Neuronal stem cell (in vitro differentiated cells): ENCODE measurements around the gene VILL.
A peak's percentile ranks its signal among the peaks of the same experiment; 100 is the strongest.

Source experiments
- DNase-seq: peaks from one replicate; pipeline ENCODE4 v3.0.0-alpha.2; 2013; ENCODE audit warnings: low spot score
- H2AFZ ChIP-seq: one replicate; pipeline ENCODE4 v1.6.1; 2013; ENCODE audit warnings: mild to moderate bottlenecking, low read length, inconsistent platforms
- H2AK5ac ChIP-seq: 2 replicates; pipeline ENCODE4 v1.6.1; 2013; ENCODE audit warnings: low read depth, mild to moderate bottlenecking, inconsistent platforms, low read length, moderate library complexity, mixed read lengths
- H2BK120ac ChIP-seq: 2 replicates; pipeline ENCODE4 v1.6.1; 2013; ENCODE audit warnings: low read depth, mild to moderate bottlenecking, inconsistent platforms, low read length, moderate library complexity, mixed read lengths
- H2BK12ac ChIP-seq: one replicate; pipeline ENCODE4 v1.6.1; 2013; ENCODE audit warnings: low read length, inconsistent platforms
- H2BK15ac ChIP-seq: 2 replicates; pipeline ENCODE4 v1.6.1; 2013; ENCODE audit warnings: mild to moderate bottlenecking, low read length, inconsistent platforms, mixed read lengths
- H2BK5ac ChIP-seq: one replicate; pipeline ENCODE4 v1.6.1; 2013; ENCODE audit warnings: inconsistent platforms, mild to moderate bottlenecking, low read length, moderate library complexity
- H3K14ac ChIP-seq: one replicate; pipeline ENCODE4 v1.6.1; 2013; ENCODE audit warnings: low read length, inconsistent platforms
- H3K18ac ChIP-seq: 2 replicates; pipeline ENCODE4 v1.6.1; 2013; ENCODE audit warnings: low read length, inconsistent platforms
- H3K23ac ChIP-seq: 2 replicates; pipeline ENCODE4 v1.6.1; 2013; ENCODE audit warnings: low read depth, mild to moderate bottlenecking, mixed read lengths, low read length, inconsistent platforms; ENCODE audit not compliant: poor library complexity
- H3K27ac ChIP-seq: replicated peaks from 3 replicates; pipeline ENCODE4 v1.5.1; 2013; ENCODE audit warnings: low read length, inconsistent platforms
- H3K27me3 ChIP-seq, 3 experiments: 2 replicates each; pipeline ENCODE4 v1.6.1; 2013; ENCODE audit warnings: low read length in 3 of 3, mild to moderate bottlenecking in 2 of 3, inconsistent platforms in 1 of 3, low read depth in 1 of 3, mixed read lengths in 1 of 3, moderate library complexity in 1 of 3; ENCODE audit not compliant: control insufficient read depth in 3 of 3, insufficient read depth in 3 of 3
- H3K36me3 ChIP-seq, 2 donors: replicated peaks in 1 of 2; 2 replicates each; pipeline ENCODE4 v1.6.1; 2013; ENCODE audit warnings: low read length in 2 of 2; ENCODE audit not compliant: control insufficient read depth in 2 of 2, insufficient read depth in 2 of 2
- H3K4ac ChIP-seq: 2 replicates; pipeline ENCODE4 v1.6.1; 2013; ENCODE audit warnings: inconsistent platforms, mild to moderate bottlenecking, low read length, moderate library complexity
- H3K4me1 ChIP-seq, 2 donors: 1 replicate in 1 of 2; 2 replicates in 1 of 2; pipeline ENCODE4 v1.6.1; 2013; ENCODE audit warnings: low read length in 2 of 2, low read depth in 1 of 2; ENCODE audit not compliant: control insufficient read depth in 2 of 2, insufficient read depth in 1 of 2
- H3K4me2 ChIP-seq: one replicate; pipeline ENCODE4 v1.6.1; 2013; ENCODE audit warnings: mild to moderate bottlenecking, low read length, inconsistent platforms; ENCODE audit not compliant: insufficient read depth, poor library complexity, severe bottlenecking
- H3K4me3 ChIP-seq, 2 donors: 2 replicates each; pipeline ENCODE4 v1.5.1; 2013; ENCODE audit warnings: low read length in 2 of 2, mild to moderate bottlenecking in 2 of 2, inconsistent platforms in 1 of 2, moderate library complexity in 1 of 2
- H3K79me1 ChIP-seq: one replicate; pipeline ENCODE4 v1.6.1; 2013; ENCODE audit warnings: low read depth, mild to moderate bottlenecking, inconsistent platforms, low read length, moderate library complexity
- H3K9ac ChIP-seq: one replicate; pipeline ENCODE4 v1.6.1; 2013; ENCODE audit warnings: mild to moderate bottlenecking, low read depth, low read length, inconsistent platforms; ENCODE audit not compliant: poor library complexity
- H3K9me3 ChIP-seq, 2 donors: replicated peaks in 1 of 2; 2 replicates each; pipeline versions ENCODE3 to v1.6.1; 2013; ENCODE audit warnings: low read length in 2 of 2, mild to moderate bottlenecking in 2 of 2, inconsistent platforms in 1 of 2, low read depth in 1 of 2, mixed read lengths in 1 of 2, moderate library complexity in 1 of 2; ENCODE audit not compliant: control insufficient read depth in 2 of 2, insufficient read depth in 1 of 2
- H4K8ac ChIP-seq: one replicate; pipeline ENCODE4 v1.6.1; 2013; ENCODE audit warnings: low read depth, mild to moderate bottlenecking, inconsistent platforms, low read length, moderate library complexity
- H4K91ac ChIP-seq: one replicate; pipeline ENCODE4 v1.6.1; 2013; ENCODE audit warnings: low read length, low read depth, mild to moderate bottlenecking, inconsistent platforms; ENCODE audit not compliant: poor library complexity
- WGBS, 2 donors: extraction: QIAGEN DNeasy Blood & Tissue Kit; methylation state at CpG; one replicate each; pipeline ENCODE4 v1.1.7; 2013; ENCODE audit warnings: missing lambda C conversion rate in 2 of 2, mixed read lengths in 1 of 2; ENCODE audit not compliant: insufficient read length in 2 of 2, insufficient replicate concordance in 1 of 2; ENCODE audit errors: extremely low coverage in 2 of 2; 5-methylcytosine and 5-hydroxymethylcytosine counted together

Gene VILL

GRCh38 chr3:37993067-37993455 is 2.5 kb downstream of the VILL start:
- Histone ChIP-seq H4K91ac (no peak overlapping the region), H3K9me3 (no peaks in the 10 kb centered on the region), H3K23ac (no peak overlapping the region), H3K9ac (no peak overlapping the region), H2AK5ac (peak overlapping the region; percentile 86), H2BK120ac (no peak overlapping the region), H2BK15ac (no peak overlapping the region), H3K4me1 (peaks cover 0 to 9% of the 10 kb centered on the region in 2 donors), H3K4ac (no peak overlapping the region), H4K8ac (no peak overlapping the region), H3K27me3 (peaks cover 0 to 68% (median 0%) of the 10 kb centered on the region in 3 experiments), H3K36me3 (peaks cover 0 to 2% of the 10 kb centered on the region in 2 donors), H3K27ac (no peak overlapping the region), H2BK5ac (no peak overlapping the region), H2BK12ac (no peak overlapping the region), H3K79me1 (no peaks in the 10 kb centered on the region), H3K4me3 (no peak overlapping the region), H3K4me2 (no peak overlapping the region), H3K18ac (no peak overlapping the region), H3K14ac (no peak overlapping the region), H2AFZ (no peak overlapping the region)
- no peak for DNase-seq
- no CpG with 5 or more reads among the region's 8 CpGs for WGBS, 2 donors

- H4K91ac ChIP-seq, result no peak overlapping the region
- no peak overlapping the region for H3K4me3 ChIP-seq
- H3K4me2 ChIP-seq, result no peak overlapping the region
- no peak overlapping the region for H3K4ac ChIP-seq
- no peak overlapping the region for H2AFZ ChIP-seq
- H2BK15ac ChIP-seq, result no peak overlapping the region
- no peaks in the 10 kb centered on the region for H3K79me1 ChIP-seq
- H3K18ac ChIP-seq, result peak overlapping the region; percentile 98
- no peak overlapping the region for H3K23ac ChIP-seq
- no peaks in the 10 kb centered on the region for H3K9me3 ChIP-seq
- no peak overlapping the region for H2BK5ac ChIP-seq
- DNase-seq, result no peak
- peaks cover 0 to 2% of the 10 kb centered on the region in 2 donors for H3K36me3 ChIP-seq
- H3K27ac ChIP-seq, result no peak overlapping the region
- H3K14ac ChIP-seq, result no peak overlapping the region
- H2BK12ac ChIP-seq, result no peak overlapping the region
- no peak overlapping the region for H2BK120ac ChIP-seq
- H2AK5ac ChIP-seq, result peak overlapping the region; percentile 72
- no peak overlapping the region for H3K9ac ChIP-seq
- no CpG with 5 or more reads among the region's 6 CpGs for WGBS, 2 donors
- H3K27me3 ChIP-seq, result peaks cover 0 to 71% (median 4%) of the 10 kb centered on the region in 3 experiments
- peaks cover 0 to 12% of the 10 kb centered on the region in 2 donors for H3K4me1 ChIP-seq
- no peak overlapping the region for H4K8ac ChIP-seq
These were observed 2.9 kb downstream of the VILL start for GRCh38 chr3:37993460-37993819.

- H4K91ac ChIP-seq, result no peak overlapping the region
- peak overlapping the region; percentile 87 for H2BK15ac ChIP-seq
- H3K4me1 ChIP-seq, result peaks cover 0 to 15% of the 10 kb centered on the region in 2 donors
- H3K9me3 ChIP-seq, result no peaks in the 10 kb centered on the region
- H2BK120ac ChIP-seq, result peak overlapping the region; percentile 63
- WGBS, 2 donors, result no CpG with 5 or more reads among the region's 49 CpGs
- H3K36me3 ChIP-seq, result peaks cover 0 to 2% of the 10 kb centered on the region in 2 donors
- H3K4me3 ChIP-seq, result peak overlapping the region in 1 of 2 donors; percentile 82
- H2AFZ ChIP-seq, result peak overlapping the region; percentile 77
- H2AK5ac ChIP-seq, result peak overlapping the region; percentile 72
- peak; percentile 17 for DNase-seq
- peak overlapping the region; percentile 83 for H4K8ac ChIP-seq
- peak overlapping the region; percentile 95 for H3K14ac ChIP-seq
- peak overlapping the region; percentile 54 for H2BK5ac ChIP-seq
- peak overlapping the region; percentile 95 for H3K23ac ChIP-seq
- H3K9ac ChIP-seq, result peak overlapping the region; percentile 91
- peak overlapping the region; percentile 98 for H3K18ac ChIP-seq
- peak overlapping the region; percentile 75 for H2BK12ac ChIP-seq
- peaks cover 0 to 70% (median 6%) of the 10 kb centered on the region in 3 experiments for H3K27me3 ChIP-seq
- H3K27ac ChIP-seq, result no peak overlapping the region
- no peaks in the 10 kb centered on the region for H3K79me1 ChIP-seq
- peak overlapping the region; percentile 40 for H3K4ac ChIP-seq
- peak overlapping the region; percentile 80 for H3K4me2 ChIP-seq
These were observed 3.4 kb downstream of the VILL start for GRCh38 chr3:37993820-37994638.

GRCh38 chr3:37994639-37994972 is 4.0 kb downstream of the VILL start:
- WGBS, 2 donors, result no CpG with 5 or more reads among the region's 2 CpGs
- H3K23ac ChIP-seq, result no peak overlapping the region
- H4K8ac ChIP-seq, result no peak overlapping the region
- H2BK120ac ChIP-seq, result no peak overlapping the region
- no peak overlapping the region for H2AK5ac ChIP-seq
- no peak overlapping the region for H2BK12ac ChIP-seq
- no peak overlapping the region for H4K91ac ChIP-seq
- peaks cover 0 to 69% (median 6%) of the 10 kb centered on the region in 3 experiments for H3K27me3 ChIP-seq
- H3K79me1 ChIP-seq, result no peaks in the 10 kb centered on the region
- H3K9me3 ChIP-seq, result no peaks in the 10 kb centered on the region
- H3K4me1 ChIP-seq, result peaks cover 0 to 18% of the 10 kb centered on the region in 2 donors
- no peak overlapping the region for H2BK5ac ChIP-seq
- no peak overlapping the region for H3K18ac ChIP-seq
- H3K27ac ChIP-seq, result no peak overlapping the region
- no peak for DNase-seq
- no peak overlapping the region for H3K9ac ChIP-seq
- no peak overlapping the region for H3K14ac ChIP-seq
- no peak overlapping the region for H3K4me3 ChIP-seq
- H2BK15ac ChIP-seq, result no peak overlapping the region
- peak overlapping the region; percentile 80 for H3K4me2 ChIP-seq
- H2AFZ ChIP-seq, result no peak overlapping the region
- peaks cover 0 to 4% of the 10 kb centered on the region in 2 donors for H3K36me3 ChIP-seq
- no peak overlapping the region for H3K4ac ChIP-seq
